DLD1 (cell line): ENCODE measurements around the gene C1orf53.

Experiments used
- in situ Hi-C: cut with HindIII; loops from 2 replicates; pipeline ENCODE4 v1.10.0; 2017; ENCODE audit warnings: low sequenced_read_pairs

Gene C1orf53

GRCh38 chr1:197907846-197908616 lies 5.6 kb downstream of the C1orf53 start:
- in situ Hi-C loops: no loop called here

- in situ Hi-C loops: no loop called here
These were observed 6.3 kb downstream of the C1orf53 start for GRCh38 chr1:197908716-197909220.

- in situ Hi-C loops: no loop called here
These were observed 7.0 kb downstream of the C1orf53 start for GRCh38 chr1:197909384-197909783.

- in situ Hi-C loops: no loop called here
These were observed 7.9 kb downstream of the C1orf53 start for GRCh38 chr1:197910120-197910991.

GRCh38 chr1:197911111-197911856 lies 8.9 kb downstream of the C1orf53 start:
- in situ Hi-C loops: no loop called here

GRCh38 chr1:197911857-197912696 lies 9.6 kb downstream of the C1orf53 start:
- in situ Hi-C loops: no loop called here

- in situ Hi-C loops: no loop called here
These were observed 10.5 kb downstream of the C1orf53 start for GRCh38 chr1:197912739-197913494.

GRCh38 chr1:197913495-197914276 lies 11.3 kb downstream of the C1orf53 start:
- in situ Hi-C loops: no loop called here

- in situ Hi-C loops: no loop called here
These were observed 12.1 kb downstream of the C1orf53 start for GRCh38 chr1:197914510-197914909.

- in situ Hi-C loops: no loop called here
These were observed 12.9 kb downstream of the C1orf53 start for GRCh38 chr1:197915260-197915861.

- in situ Hi-C loops: no loop called here
These were observed 13.6 kb downstream of the C1orf53 start for GRCh38 chr1:197915862-197916499.

- in situ Hi-C loops: no loop called here
These were observed 14.1 kb downstream of the C1orf53 start for GRCh38 chr1:197916500-197916983.

GRCh38 chr1:197917805-197918651 lies 15.6 kb downstream of the C1orf53 start:
- in situ Hi-C loops: no loop called here

- in situ Hi-C loops: no loop called here
These were observed 16.4 kb downstream of the C1orf53 start for GRCh38 chr1:197918807-197919345.

GRCh38 chr1:197919346-197920066 lies 17.1 kb downstream of the C1orf53 start:
- in situ Hi-C loops: no loop called here

- in situ Hi-C loops: no loop called here
These were observed 17.6 kb downstream of the C1orf53 start for GRCh38 chr1:197920067-197920396.
